ENCODE results near the gene MCAT. TPM values are rescaled to one million over a fixed set of nuclear protein-coding genes. Genes with fewer than 3 reads are reported as not detected.
A peak's percentile ranks its signal among the peaks of the same experiment; 100 is the strongest.

Gene MCAT
- total and polyA plus RNA-seq, 2 donors (not counting 3 experiments of a cell fraction or from before 2014, with no cell fraction given) = 16.9 to 23.2 TPM

- H3K27me3 ChIP-seq (ENCODE audit: control insufficient read depth in 2 of 2, insufficient read depth in 2 of 2, low read length in 2 of 2) = peaks cover 2 to 16% of the 10 kb centered on the region in 2 experiments
- H3K4me2 ChIP-seq (ENCODE audit: insufficient read depth, low read length) = peak overlapping the region; percentile 91
- H2AFZ ChIP-seq (ENCODE audit: low read depth, low read length) = peak overlapping the region; percentile 94
- H3K4me3 ChIP-seq (replicated peaks in 1 of 3; ENCODE audit: insufficient read depth in 1 of 3, low read depth in 1 of 3, low read length in 3 of 3) = peak overlapping the region; percentile 44 to 67 (median 49)
- H3K4me1 ChIP-seq (ENCODE audit: control insufficient read depth, extremely low read depth, insufficient read depth, low read length) = peaks cover 26% of the 10 kb centered on the region
- ChIA-PET CTCF (interaction anchor here (0.6 to 1.4 kb wide), 19 partner anchors 10 to 696 kb away, joined by 3 to 30 read pairs (median 4); no protein-coding TSS in a partner anchor), POLR2A (interaction anchor here (0.7 kb wide), 1 partner anchor 39 kb away, joined by 3 read pairs; no protein-coding TSS in a partner anchor)
- no TSS peak for BruUV-seq (replicated peaks)
- H3K9me3 ChIP-seq (replicated peaks; ENCODE audit: control insufficient read depth, insufficient read depth, low read length) = no peaks in the 10 kb centered on the region
- TF ChIP-seq FOS (IDR thresholded peaks at IDR 0.05; ENCODE audit: borderline replicate concordance, insufficient read depth, low read length) = no peak
- TF ChIP-seq MAX (IDR thresholded peaks at IDR 0.05; ENCODE audit: insufficient read depth, insufficient read length) = no peak
- no peak for TF ChIP-seq MYC (IDR thresholded peaks at IDR 0.05; ENCODE audit: low read depth, low read length)
- TF ChIP-seq EZH2 (IDR thresholded peaks at IDR 0.05; ENCODE audit: borderline replicate concordance, low read depth, low read length, severe bottlenecking) = no peak
- no peak for TF ChIP-seq GATA2 (IDR thresholded peaks at IDR 0.05; ENCODE audit: insufficient read depth, insufficient read length, low read depth, low read length)
- TF ChIP-seq CTCF (IDR thresholded peaks at IDR 0.05; ENCODE audit: extremely low read depth in 1 of 2, insufficient read depth in 1 of 2, low read depth in 1 of 2, low read length in 2 of 2) = peak; percentile 62 to 77
- TF ChIP-seq POLR2A (IDR thresholded peaks at IDR 0.05; ENCODE audit: low read depth, low read length) = peak; percentile 84
- peak; percentile 74 for TF ChIP-seq POLR2AphosphoS5 (IDR thresholded peaks at IDR 0.05; ENCODE audit: insufficient read depth, low read depth, low read length)
- no peak for TF ChIP-seq JUN (IDR thresholded peaks at IDR 0.05; ENCODE audit: borderline replicate concordance, insufficient read depth, insufficient read length, low read depth)
- dilution Hi-C loops (cut with MboI; ENCODE audit: extremely low pct_ligation_motif_present, low sequenced_read_pairs) = no loop called here
- H3K79me2 ChIP-seq (ENCODE audit: control insufficient read depth, insufficient read depth, low read length) = peaks cover 11% of the 10 kb centered on the region
- intact Hi-C loops (cut with micrococcal nuclease) = loop anchor here (1.0 to 5.0 kb wide), 4 partner anchors 35 to 735 kb away; partner anchors contain the start of gene PNPLA3
- peak overlapping the region; percentile 82 for H3K27ac ChIP-seq (ENCODE audit: insufficient read depth, low read depth, low read length)
- H3K36me3 ChIP-seq (ENCODE audit: control insufficient read depth in 2 of 2, extremely low read depth in 1 of 2, insufficient read depth in 2 of 2, low read length in 2 of 2) = no peaks in the 10 kb centered on the region
- H3K9me1 ChIP-seq (replicated peaks; ENCODE audit: control insufficient read depth, extremely low read depth, insufficient read depth, low read length) = no peaks in the 10 kb centered on the region
- peak overlapping the region; percentile 76 for H3K9ac ChIP-seq (replicated peaks; ENCODE audit: extremely low read depth, insufficient read depth, low read length)
- FAIRE-seq = peak; percentile 89
- DNase-seq (ENCODE audit: low read depth, low spot score) = peak; percentile 94
- H4K20me1 ChIP-seq (replicated peaks; ENCODE audit: control insufficient read depth, extremely low read depth, insufficient read depth, low read length) = no peaks in the 10 kb centered on the region
Observed at GRCh38 chr22:43187171-43188099, 44.2 kb upstream of the MCAT start.

All from endothelial cell of umbilical vein (primary cell).